ENCODE data around the gene DUSP16. TPM values are rescaled to one million over a fixed set of nuclear protein-coding genes. Genes with fewer than 3 reads are reported as not detected.
A peak's percentile ranks its signal among the peaks of the same experiment; 100 is the strongest.

DUSP16 gene
- total RNA-seq, 1 experiment from 2014 or later, result 4.4 TPM

GRCh38 chr12:12470751-12471306 is 91.8 kb downstream of the DUSP16 start:
- DNase-seq, result peak; percentile 43
- ChIA-PET POLR2A (ENCODE audit: unreplicated experiment) (interaction anchor here (0.6 kb wide), 1 partner anchor 142 kb away, joined by 3 read pairs; no protein-coding TSS in a partner anchor), CTCF (no interaction called here)
- H2AFZ ChIP-seq (ENCODE audit: low read length), result no peak overlapping the region
- H3K4me3 ChIP-seq (ENCODE audit: low read length), result no peak overlapping the region
- H3K27me3 ChIP-seq (ENCODE audit: low read length), result no peaks in the 10 kb centered on the region
- H3K9me3 ChIP-seq (ENCODE audit: low read length), result no peaks in the 10 kb centered on the region
- no peaks in the 10 kb centered on the region for H3F3A ChIP-seq (ENCODE audit: low read length, unreplicated experiment)
- no peak overlapping the region; the same call in 1 of the 2 replicates for H3K9ac ChIP-seq (ENCODE audit: low read length)
- intact Hi-C loops (cut with micrococcal nuclease), result no loop called here
- TF ChIP-seq EZH2phosphoT487 (IDR thresholded peaks at IDR 0.05; ENCODE audit: borderline replicate concordance, low read length) (no peak), EZH2 (IDR thresholded peaks at IDR 0.05; ENCODE audit: low read length, unreplicated experiment) (no peak)
- TF ChIP-seq, protein P1, sequence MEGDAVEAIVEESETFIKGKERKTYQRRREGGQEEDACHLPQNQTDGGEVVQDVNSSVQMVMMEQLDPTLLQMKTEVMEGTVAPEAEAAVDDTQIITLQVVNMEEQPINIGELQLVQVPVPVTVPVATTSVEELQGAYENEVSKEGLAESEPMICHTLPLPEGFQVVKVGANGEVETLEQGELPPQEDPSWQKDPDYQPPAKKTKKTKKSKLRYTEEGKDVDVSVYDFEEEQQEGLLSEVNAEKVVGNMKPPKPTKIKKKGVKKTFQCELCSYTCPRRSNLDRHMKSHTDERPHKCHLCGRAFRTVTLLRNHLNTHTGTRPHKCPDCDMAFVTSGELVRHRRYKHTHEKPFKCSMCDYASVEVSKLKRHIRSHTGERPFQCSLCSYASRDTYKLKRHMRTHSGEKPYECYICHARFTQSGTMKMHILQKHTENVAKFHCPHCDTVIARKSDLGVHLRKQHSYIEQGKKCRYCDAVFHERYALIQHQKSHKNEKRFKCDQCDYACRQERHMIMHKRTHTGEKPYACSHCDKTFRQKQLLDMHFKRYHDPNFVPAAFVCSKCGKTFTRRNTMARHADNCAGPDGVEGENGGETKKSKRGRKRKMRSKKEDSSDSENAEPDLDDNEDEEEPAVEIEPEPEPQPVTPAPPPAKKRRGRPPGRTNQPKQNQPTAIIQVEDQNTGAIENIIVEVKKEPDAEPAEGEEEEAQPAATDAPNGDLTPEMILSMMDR (conservative IDR thresholded peaks at IDR 0.05; ENCODE audit: low read depth, low read length), result no peak
- peak; percentile 22; the same call in 1 of the 2 replicates for ATAC-seq
- BruUV-seq (replicated peaks), result no TSS peak
- H3K9me2 ChIP-seq (replicated peaks; ENCODE audit: low read length), result no peaks in the 10 kb centered on the region
- H3K36me3 ChIP-seq (ENCODE audit: low read depth, low read length), result no peaks in the 10 kb centered on the region; the same call in 1 of the 2 replicates
- H3K4me1 ChIP-seq (ENCODE audit: insufficient read depth, low read length), result peaks cover 22% of the 10 kb centered on the region
- H4K20me1 ChIP-seq (ENCODE audit: low read length), result no peaks in the 10 kb centered on the region
- H3K79me2 ChIP-seq (ENCODE audit: low read length), result no peaks in the 10 kb centered on the region
- H3K4me2 ChIP-seq (ENCODE audit: low read length), result 0 out of 2 replicates have a peak overlapping the region, but pooled peaks have one; percentile 20
- peak overlapping the region; percentile 74 for H3K27ac ChIP-seq (ENCODE audit: low read length)

DNA sequence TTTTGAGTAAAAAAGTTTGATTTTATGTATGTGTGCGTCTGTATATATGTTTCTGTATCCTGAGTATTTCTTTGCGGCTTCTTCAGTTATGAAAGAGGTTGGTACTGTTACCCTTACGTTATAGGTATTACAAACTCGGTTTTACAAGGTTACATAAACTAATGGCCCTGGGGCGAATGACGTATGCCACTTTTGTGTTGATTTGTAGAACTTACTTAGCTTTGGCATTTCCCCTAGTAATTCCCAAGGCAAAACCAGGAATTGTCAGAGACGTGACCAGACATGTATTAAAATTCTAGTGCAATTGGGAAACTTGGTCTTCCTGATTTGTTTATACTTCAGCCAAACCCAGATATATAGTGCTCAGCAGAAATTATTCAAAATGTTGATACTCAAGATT is 93.3 kb downstream of the DUSP16 start:
- Histone ChIP-seq H3K27me3 (ENCODE audit: low read length) (no peaks in the 10 kb centered on the region), H2AFZ (ENCODE audit: low read length) (no peak overlapping the region), H3K4me2 (ENCODE audit: low read length) (peak overlapping the region; percentile 0; the same call in 1 of the 2 replicates), H3F3A (ENCODE audit: low read length, unreplicated experiment) (no peaks in the 10 kb centered on the region), H3K27ac (ENCODE audit: low read length) (peak overlapping the region; percentile 74), H3K4me3 (ENCODE audit: low read length) (no peak overlapping the region), H3K4me1 (ENCODE audit: insufficient read depth, low read length) (peaks cover 22% of the 10 kb centered on the region), H3K9me2 (replicated peaks; ENCODE audit: low read length) (no peaks in the 10 kb centered on the region), H3K36me3 (ENCODE audit: low read depth, low read length) (no peaks in the 10 kb centered on the region), H3K79me2 (ENCODE audit: low read length) (no peaks in the 10 kb centered on the region), H3K9me3 (ENCODE audit: low read length) (no peaks in the 10 kb centered on the region), H4K20me1 (ENCODE audit: low read length) (no peaks in the 10 kb centered on the region), H3K9ac (ENCODE audit: low read length) (peak overlapping the region; percentile 45; the same call in 1 of the 2 replicates)
- TF ChIP-seq EZH2 (IDR thresholded peaks at IDR 0.05; ENCODE audit: low read length, unreplicated experiment) (no peak), EZH2phosphoT487 (IDR thresholded peaks at IDR 0.05; ENCODE audit: borderline replicate concordance, low read length) (no peak)
- TF ChIP-seq, protein P1 (conservative IDR thresholded peaks at IDR 0.05; ENCODE audit: low read depth, low read length), result no peak
- DNase-seq, result peak; percentile 85
- ChIA-PET POLR2A (ENCODE audit: unreplicated experiment) (interaction anchor here (0.6 kb wide), 2 partner anchors 15 to 79 kb away, joined by 3 to 5 read pairs; no protein-coding TSS in a partner anchor), CTCF (no interaction called here)
- BruUV-seq (replicated peaks), result no TSS peak
- intact Hi-C loops (cut with micrococcal nuclease), result no loop called here
- ATAC-seq, result peak; percentile 66

- Histone ChIP-seq H3K9me3 (ENCODE audit: low read length) (no peaks in the 10 kb centered on the region), H3K9ac (ENCODE audit: low read length) (peak overlapping the region; percentile 26; the same call in 1 of the 2 replicates), H3K27me3 (ENCODE audit: low read length) (no peaks in the 10 kb centered on the region), H3F3A (ENCODE audit: low read length, unreplicated experiment) (no peaks in the 10 kb centered on the region), H3K79me2 (ENCODE audit: low read length) (no peaks in the 10 kb centered on the region), H3K4me3 (ENCODE audit: low read length) (no peak overlapping the region), H3K4me1 (ENCODE audit: insufficient read depth, low read length) (peaks cover 22% of the 10 kb centered on the region), H4K20me1 (ENCODE audit: low read length) (no peaks in the 10 kb centered on the region), H3K4me2 (ENCODE audit: low read length) (no peak overlapping the region), H2AFZ (ENCODE audit: low read length) (no peak overlapping the region), H3K27ac (ENCODE audit: low read length) (peak overlapping the region; percentile 70), H3K9me2 (replicated peaks; ENCODE audit: low read length) (no peaks in the 10 kb centered on the region), H3K36me3 (ENCODE audit: low read depth, low read length) (no peaks in the 10 kb centered on the region)
- CTCF ChIA-PET, result no interaction called here
- BruUV-seq (replicated peaks), result no TSS peak
- TF ChIP-seq, protein P1 (conservative IDR thresholded peaks at IDR 0.05; ENCODE audit: low read depth, low read length), result no peak
- TF ChIP-seq EZH2 (IDR thresholded peaks at IDR 0.05; ENCODE audit: low read length, unreplicated experiment), result no peak
- no peak for TF ChIP-seq EZH2phosphoT487 (IDR thresholded peaks at IDR 0.05; ENCODE audit: borderline replicate concordance, low read length)
- POLR2A ChIA-PET (ENCODE audit: unreplicated experiment), result no interaction called here
- DNase-seq (no peak), ATAC-seq (no peak)
- intact Hi-C loops (cut with micrococcal nuclease), result no loop called here
These were observed 94.1 kb downstream of the DUSP16 start for GRCh38 chr12:12468575-12468974.

Data from PC-3 (cell line).